ENCODE measurements around the gene RMND1.

DNA sequence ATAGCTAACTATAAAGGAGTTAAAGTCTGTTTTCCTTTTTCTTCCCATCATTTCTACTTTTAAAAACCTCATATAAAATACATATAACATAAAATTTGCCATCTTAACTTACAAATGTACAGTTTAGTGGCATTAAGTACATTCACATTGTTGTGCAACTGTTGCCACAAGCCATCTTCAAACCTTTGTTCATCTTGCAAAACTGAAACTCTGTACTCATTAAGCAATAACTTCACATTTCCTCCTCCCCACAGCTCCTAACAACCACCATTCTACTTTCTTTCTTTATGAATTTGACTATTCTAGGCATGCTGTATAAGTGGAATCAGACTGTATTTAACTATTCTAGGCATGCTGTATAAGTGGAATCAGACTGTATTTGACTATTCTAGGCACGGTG is 46.4 kb upstream of the RMND1 start:
- TF ChIP-seq POLR2AphosphoS5 (IDR thresholded peaks at IDR 0.05): no peak
- TF ChIP-seq CTCF (IDR thresholded peaks at IDR 0.05 in 8 of 11, conservative IDR thresholded peaks at IDR 0.05 in 3 of 11): no peak
- no peak for TF ChIP-seq POLR2A (IDR thresholded peaks at IDR 0.05)
